Mucosa of descending colon (tissue), 3 donors: Measurements from ENCODE around the gene REC114. TPM values are rescaled to one million over a fixed set of nuclear protein-coding genes. Genes with fewer than 3 reads are reported as not detected.

Experiments
- ATAC-seq: fragments of 200-7000 bp; cut with Tn5 transposase; one replicate; pipeline ENCODE4 v1.9.1; 2020; ENCODE audit warnings: mild to moderate bottlenecking, moderate library complexity
- DNase-seq, 3 donors: peaks; one replicate each; pipeline ENCODE4 v3.0.0-alpha.2; 2020
- H3K36me3 ChIP-seq: fragments of 200-600 bp; one replicate; pipeline ENCODE4 v1.8.0; 2021; ENCODE audit warnings: low read depth, mild to moderate bottlenecking
- H3K4me1 ChIP-seq: fragments of 200-600 bp; one replicate; pipeline ENCODE4 v1.8.0; 2021; ENCODE audit warnings: low read depth, mild to moderate bottlenecking
- H3K4me3 ChIP-seq: fragments of 200-600 bp; one replicate; pipeline ENCODE4 v1.8.0; 2021; ENCODE audit warnings: mild to moderate bottlenecking
- H3K9me3 ChIP-seq: fragments of 200-600 bp; one replicate; pipeline ENCODE4 v1.8.0; 2021; ENCODE audit warnings: mild to moderate bottlenecking
- CTCF ChIP-seq: fragments of 200-600 bp; IDR thresholded peaks from one replicate; pipeline ENCODE4 v1.8.0; 2022; ENCODE audit warnings: antibody characterized with exemption, mild to moderate bottlenecking
- intact Hi-C, 2 donors: fragments of 100-400 bp; cut with DNase I in 1 of 2; cut with micrococcal nuclease in 1 of 2; formaldehyde crosslinking; loops; one replicate each; pipeline versions ENCODE4 v1.11.0 to v1.11.1; 2022; cut with DNase I, micrococcal nuclease
- total RNA-seq, 3 donors: library from RNA; stranded (reverse); fragmentation: NEBNext Ultra II Directional in 2 of 3; extraction: Animal tissue kit (Norgen Biotek cat#: 25700) in 2 of 3; gene quantifications; one replicate each; pipeline versions ENCODE4 v1.2.1 to v1.2.4, GENCODE V29; 2021 to 2023
- donor health status: DM: no; HTN: no; CAD: no; lungs with moderate emphysema.
- donor health status: DM: no; HTN: no; CAD: no.
- donor health status: DM: no; HTN: yes; CAD: no.

Gene REC114
- total RNA-seq, 3 donors from 2014 or later: not detected

- no peak overlapping the region for H3K4me3 ChIP-seq
- no peaks in the 10 kb centered on the region for H3K4me1 ChIP-seq
- intact Hi-C loops: no loop called here
- H3K36me3 ChIP-seq: no peaks in the 10 kb centered on the region
- ATAC-seq (no peak), DNase-seq (no peak)
- no peaks in the 10 kb centered on the region for H3K9me3 ChIP-seq
- no peak for TF ChIP-seq CTCF
These were observed 79.0 kb downstream of the REC114 start for GRCh38 chr15:73522011-73522410.

- intact Hi-C loops: no loop called here
- Histone ChIP-seq H3K4me3 (no peak overlapping the region), H3K36me3 (no peaks in the 10 kb centered on the region), H3K4me1 (no peaks in the 10 kb centered on the region), H3K9me3 (no peaks in the 10 kb centered on the region)
- ATAC-seq (no peak), DNase-seq (no peak)
- TF ChIP-seq CTCF: no peak
These were observed 82.0 kb downstream of the REC114 start for GRCh38 chr15:73524919-73525318.

GRCh38 chr15:73527598-73527997 lies 84.6 kb downstream of the REC114 start:
- no peak for TF ChIP-seq CTCF
- ATAC-seq: no peak
- intact Hi-C loops: no loop called here

GRCh38 chr15:73530649-73531048 lies 87.7 kb downstream of the REC114 start:
- Histone ChIP-seq H3K36me3 (no peaks in the 10 kb centered on the region), H3K4me3 (no peak overlapping the region), H3K4me1 (no peaks in the 10 kb centered on the region), H3K9me3 (no peaks in the 10 kb centered on the region)
- DNase-seq (no peak), ATAC-seq (no peak)
- TF ChIP-seq CTCF: no peak
- intact Hi-C loops: no loop called here

More at GRCh38 chr15:73527598-73527997, 84.6 kb downstream of the REC114 start:
- H3K4me3 ChIP-seq: no peak overlapping the region
- H3K4me1 ChIP-seq: no peaks in the 10 kb centered on the region
- H3K36me3 ChIP-seq: no peaks in the 10 kb centered on the region
- no peaks in the 10 kb centered on the region for H3K9me3 ChIP-seq
- no peak for DNase-seq

- Histone ChIP-seq H3K9me3 (no peaks in the 10 kb centered on the region), H3K4me1 (peaks cover 5% of the 10 kb centered on the region), H3K36me3 (no peaks in the 10 kb centered on the region), H3K4me3 (no peak overlapping the region)
- DNase-seq: no peak
- intact Hi-C loops: no loop called here
- ATAC-seq: no peak
- TF ChIP-seq CTCF: no peak
These were observed 95.2 kb downstream of the REC114 start for GRCh38 chr15:73538123-73538522.

GRCh38 chr15:73538563-73539211 lies 95.7 kb downstream of the REC114 start:
- no peak for TF ChIP-seq CTCF
- Histone ChIP-seq H3K36me3 (no peaks in the 10 kb centered on the region), H3K4me1 (peaks cover 5% of the 10 kb centered on the region), H3K4me3 (no peak overlapping the region), H3K9me3 (no peaks in the 10 kb centered on the region)
- intact Hi-C loops: no loop called here
- no peak for ATAC-seq
- DNase-seq: no peak
